ENCODE data around the gene MEIKIN. TPM values are rescaled to one million over a fixed set of nuclear protein-coding genes. Genes with fewer than 3 reads are reported as not detected.

MEIKIN gene
- total and polyA plus RNA-seq, 2 experiments from 2014 or later, result not detected

- TF ChIP-seq ZNF462 (CRISPR knock-in tag; IDR thresholded peaks at IDR 0.05) (no peak), NANOG (IDR thresholded peaks at IDR 0.05; ENCODE audit: borderline replicate concordance) (no peak), POLR2AphosphoS5 (IDR thresholded peaks at IDR 0.05; ENCODE audit: low read depth) (no peak), EZH2 (IDR thresholded peaks at IDR 0.05; ENCODE audit: low read depth, unreplicated experiment) (no peak)
Observed at GRCh38 chr5:131966551-131966950, 21.1 kb upstream of the MEIKIN start (continued).

- H3K4me2 ChIP-seq, result no peak overlapping the region
- no peak for TF ChIP-seq CREB1 (CRISPR knock-in tag; IDR thresholded peaks at IDR 0.05; ENCODE audit: low read depth)
- TF ChIP-seq REST (IDR thresholded peaks at IDR 0.05; ENCODE audit: unreplicated experiment), result no peak
- TF ChIP-seq POLR2AphosphoS5 (IDR thresholded peaks at IDR 0.05; ENCODE audit: low read depth), result no peak
- no peak for TF ChIP-seq ZNF114 (CRISPR knock-in tag; IDR thresholded peaks at IDR 0.05)
- no peak for TF ChIP-seq JUNB (IDR thresholded peaks at IDR 0.05; ENCODE audit: unreplicated experiment)
- no peak for TF ChIP-seq STAT1 (IDR thresholded peaks at IDR 0.05; ENCODE audit: unreplicated experiment)
- TF ChIP-seq EZH2phosphoT487 (IDR thresholded peaks at IDR 0.05; ENCODE audit: unreplicated experiment), result no peak
- no peak for TF ChIP-seq NANOG (IDR thresholded peaks at IDR 0.05; ENCODE audit: borderline replicate concordance)
- H3K27ac ChIP-seq (ENCODE audit: low read depth), result no peak overlapping the region
- H2AFZ ChIP-seq, result no peak overlapping the region
- H3K27me3 ChIP-seq (ENCODE audit: insufficient read depth), result no peaks in the 10 kb centered on the region
- no peak overlapping the region for H3K27ac Mint-ChIP-seq
- H3K9me3 Mint-ChIP-seq, result no peaks in the 10 kb centered on the region; the same call in 2 of the 3 replicates
- no peaks in the 10 kb centered on the region for H3K36me3 Mint-ChIP-seq (ENCODE audit: low read depth)
- no peaks in the 10 kb centered on the region for H3K79me2 ChIP-seq (replicated peaks; ENCODE audit: insufficient read depth)
- no peaks in the 10 kb centered on the region for H4K20me1 ChIP-seq (replicated peaks; ENCODE audit: insufficient read depth)
- H3K27me3 Mint-ChIP-seq (ENCODE audit: insufficient read depth, low read depth, poor library complexity), result peaks cover 10% of the 10 kb centered on the region
- no peaks in the 10 kb centered on the region for H3K36me3 ChIP-seq (ENCODE audit: insufficient read depth)
- H3K9me2 ChIP-seq (ENCODE audit: insufficient read depth), result 0 out of 2 replicates have a peak, but pooled peaks cover 5% of the 10 kb centered on the region
- no peak for DNase-seq (ENCODE audit: low spot score)
- H3K4me1 ChIP-seq (ENCODE audit: insufficient read depth), result no peaks in the 10 kb centered on the region
- no peaks in the 10 kb centered on the region for H3F3A ChIP-seq (replicated peaks; ENCODE audit: low read depth)
- ATAC-seq, result no peak
- H3K4me3 ChIP-seq, result no peak overlapping the region
- no peaks in the 10 kb centered on the region for H3K4me1 Mint-ChIP-seq
- H3K4me3 Mint-ChIP-seq, result no peak overlapping the region
Observed at GRCh38 chr5:131965826-131966415, 20.5 kb upstream of the MEIKIN start.
